Dedifferentiated amniotic fluid mesenchymal stem cell (primary cell): Measurements from ENCODE around the gene GAL.

Experiments used
- DNase-seq: peaks from one replicate; pipeline ENCODE4 v3.0.0-alpha.2; 2016; ENCODE audit errors: extremely low spot score

The GAL gene

GRCh38 chr11:68709062-68709461 is 24.7 kb downstream of the GAL start:
- no peak for DNase-seq

- no peak for DNase-seq
These were observed 26.1 kb downstream of the GAL start for GRCh38 chr11:68710409-68710808.

GRCh38 chr11:68711114-68711513 is 26.8 kb downstream of the GAL start:
- no peak for DNase-seq

- DNase-seq = no peak
These were observed 29.9 kb downstream of the GAL start for GRCh38 chr11:68714060-68714856.

- DNase-seq = no peak
These were observed 31.2 kb downstream of the GAL start for GRCh38 chr11:68715456-68716122.

- no peak for DNase-seq
These were observed 36.7 kb downstream of the GAL start for GRCh38 chr11:68721075-68721474.

- DNase-seq = no peak
These were observed 37.8 kb downstream of the GAL start for GRCh38 chr11:68722143-68722542.

- no peak for DNase-seq
These were observed 39.9 kb downstream of the GAL start for GRCh38 chr11:68724293-68724692.

- no peak for DNase-seq
These were observed 43.4 kb downstream of the GAL start for GRCh38 chr11:68727783-68728182.

GRCh38 chr11:68734111-68734510 is 49.8 kb downstream of the GAL start:
- no peak for DNase-seq

GRCh38 chr11:68735125-68735524 is 50.8 kb downstream of the GAL start:
- no peak for DNase-seq

- no peak for DNase-seq
These were observed 51.3 kb downstream of the GAL start for GRCh38 chr11:68735646-68736045.
